IMR-90 (cell line): ENCODE results near the gene DPYD. TPM values are rescaled to one million over a fixed set of nuclear protein-coding genes. Genes with fewer than 3 reads are reported as not detected.

ENCODE experiments used
- ATAC-seq: fragments of 200-7000 bp; cut with Tn5 transposase; 2 replicates; pipeline ENCODE4 v1.9.1; 2020; ENCODE audit warnings: low read depth, mild to moderate bottlenecking, moderate library complexity
- BruUV-seq: library from RNA; stranded (reverse); fragments of 400-500 nt; replicated peaks from 2 replicates; lab custom pipeline; 2021; lab: Mats Ljungman, UMichigan
- CTCF ChIA-PET: fragments of 300-600 bp; formaldehyde crosslinking; extraction: SDS; loops from one replicate; lab custom pipeline; 2021; ENCODE audit warnings: antibody characterized with exemption; lab: Yijun Ruan, JAX
- POLR2A ChIA-PET: fragments of 300-600 bp; sonication (Branson Sonifier 250); formaldehyde crosslinking; loops from one replicate; lab custom pipeline; 2022; ENCODE audit warnings: antibody characterized with exemption; ENCODE audit not compliant: unreplicated experiment; lab: Charles Lee
- DNase-seq: peaks from one replicate; pipeline ENCODE4 v3.0.0; 2013
- H2AFZ ChIP-seq: replicated peaks from 2 replicates; pipeline ENCODE3; 2013; ENCODE audit warnings: low read length, mild to moderate bottlenecking; ENCODE audit not compliant: poor library complexity
- H2AK5ac ChIP-seq: 2 replicates; pipeline ENCODE4 v1.6.1; 2013; ENCODE audit warnings: low read depth, low read length, inconsistent platforms
- H2AK9ac ChIP-seq: replicated peaks from 2 replicates; pipeline ENCODE3; 2013; ENCODE audit warnings: mild to moderate bottlenecking, low read depth, low read length, moderate library complexity; ENCODE audit not compliant: poor library complexity
- H2BK120ac ChIP-seq: 2 replicates; pipeline ENCODE4 v1.6.1; 2013; ENCODE audit warnings: low read depth, low read length, inconsistent platforms
- H2BK15ac ChIP-seq: 3 replicates; pipeline ENCODE4 v1.6.1; 2013; ENCODE audit warnings: low read depth, low read length, inconsistent platforms
- H2BK20ac ChIP-seq: 2 replicates; pipeline ENCODE4 v1.6.1; 2013; ENCODE audit warnings: low read depth, mild to moderate bottlenecking, inconsistent platforms, low read length, moderate library complexity
- H2BK5ac ChIP-seq: 2 replicates; pipeline ENCODE4 v1.6.1; 2013; ENCODE audit warnings: mild to moderate bottlenecking, low read depth, low read length, inconsistent platforms; ENCODE audit not compliant: poor library complexity, severe bottlenecking
- H3K14ac ChIP-seq: replicated peaks from 2 replicates; pipeline ENCODE4 v1.6.1; 2013; ENCODE audit warnings: low read depth, low read length, inconsistent platforms
- H3K18ac ChIP-seq: 2 replicates; pipeline ENCODE4 v1.6.1; 2013; ENCODE audit warnings: low read depth, low read length, control low read depth
- H3K23ac ChIP-seq: 2 replicates; pipeline ENCODE4 v1.6.1; 2013; ENCODE audit warnings: low read depth, low read length, inconsistent platforms
- H3K27ac ChIP-seq: 2 replicates; pipeline ENCODE4 v1.5.1; 2013; ENCODE audit warnings: mild to moderate bottlenecking, control low read depth, low read length; ENCODE audit not compliant: insufficient read depth
- H3K27me3 ChIP-seq: 2 replicates; pipeline ENCODE4 v1.6.1; 2013; ENCODE audit warnings: low read length; ENCODE audit not compliant: control insufficient read depth, insufficient read depth
- H3K36me3 ChIP-seq: 2 replicates; pipeline ENCODE4 v1.6.1; 2013; ENCODE audit warnings: low read length, mixed read lengths; ENCODE audit not compliant: control insufficient read depth, insufficient read depth
- H3K4ac ChIP-seq: 2 replicates; pipeline ENCODE4 v1.6.1; 2013; ENCODE audit warnings: low read depth, low read length, inconsistent platforms
- H3K4me1 ChIP-seq: 2 replicates; pipeline ENCODE4 v1.6.1; 2013; ENCODE audit warnings: low read length, mixed read lengths; ENCODE audit not compliant: control insufficient read depth, insufficient read depth
- H3K4me2 ChIP-seq: 2 replicates; pipeline ENCODE4 v1.6.1; 2013; ENCODE audit warnings: low read depth, mild to moderate bottlenecking, control low read depth, low read length, moderate library complexity
- H3K4me3 ChIP-seq: 2 replicates; pipeline ENCODE4 v1.5.1; 2013; ENCODE audit warnings: low read depth, mild to moderate bottlenecking, control low read depth, low read length, moderate library complexity; ENCODE audit not compliant: insufficient read depth
- H3K56ac ChIP-seq: 2 replicates; pipeline ENCODE4 v1.6.1; 2013; ENCODE audit warnings: low read length, inconsistent platforms; ENCODE audit not compliant: insufficient read depth; ENCODE audit errors: extremely low read depth
- H3K79me1 ChIP-seq, 2 experiments: 2 replicates each; pipeline ENCODE4 v1.6.1; 2013; ENCODE audit warnings: low read length in 2 of 2, inconsistent platforms in 1 of 2, low read depth in 1 of 2
- H3K9ac ChIP-seq: 2 replicates; pipeline ENCODE4 v1.6.1; 2013; ENCODE audit warnings: low read depth, low read length, control low read depth
- H3K9me1 ChIP-seq: 2 replicates; pipeline ENCODE4 v1.6.1; 2013; ENCODE audit warnings: low read length, inconsistent platforms; ENCODE audit not compliant: insufficient read depth
- H3K9me3 ChIP-seq: 2 replicates; pipeline ENCODE4 v1.6.1; 2013; ENCODE audit warnings: low read length; ENCODE audit not compliant: control insufficient read depth, insufficient read depth
- H4K20me1 ChIP-seq: 2 replicates; pipeline ENCODE4 v1.6.1; 2013; ENCODE audit warnings: low read length, inconsistent platforms; ENCODE audit not compliant: insufficient read depth
- H4K5ac ChIP-seq: 2 replicates; pipeline ENCODE4 v1.6.1; 2013; ENCODE audit warnings: mild to moderate bottlenecking, low read depth, low read length, control low read depth
- H4K8ac ChIP-seq, 2 experiments: 2 replicates each; pipeline ENCODE4 v1.6.1; 2013; ENCODE audit warnings: low read depth in 2 of 2, low read length in 2 of 2, control low read depth in 1 of 2, inconsistent platforms in 1 of 2
- H4K91ac ChIP-seq: 2 replicates; pipeline ENCODE4 v1.6.1; 2013; ENCODE audit warnings: low read depth, low read length, inconsistent platforms; ENCODE audit not compliant: insufficient read depth
- BHLHE40 ChIP-seq: fragments of 150-350 bp; IDR thresholded peaks from 2 replicates; pipeline ENCODE4 v1.6.1; 2016; ENCODE audit warnings: mild to moderate bottlenecking, low read depth, low read length
- CEBPB ChIP-seq: IDR thresholded peaks from 2 replicates; pipeline ENCODE4 v1.6.1; 2012; ENCODE audit warnings: low read depth, low read length, improper control_type of control experiment
- CTCF ChIP-seq: conservative IDR thresholded peaks from 2 replicates; pipeline ENCODE4 v1.5.1; 2012; ENCODE audit warnings: mild to moderate bottlenecking, low read depth, low read length, improper control_type of control experiment
- ELK1 ChIP-seq: fragments of 150-350 bp; IDR thresholded peaks from 2 replicates; pipeline ENCODE4 v1.6.1; 2016; ENCODE audit warnings: low read depth, mild to moderate bottlenecking, low read length, moderate library complexity, borderline replicate concordance
- POLR2A ChIP-seq: IDR thresholded peaks from 2 replicates; pipeline ENCODE4 v1.6.1; 2012; ENCODE audit warnings: mild to moderate bottlenecking, low read depth, low read length
- RAD21 ChIP-seq: IDR thresholded peaks from 2 replicates; pipeline ENCODE4 v1.6.1; 2012; ENCODE audit warnings: low read length, improper control_type of control experiment
- RCOR1 ChIP-seq: IDR thresholded peaks from 2 replicates; pipeline ENCODE4 v1.6.1; 2012; ENCODE audit warnings: mild to moderate bottlenecking, low read length, improper control_type of control experiment; ENCODE audit not compliant: insufficient replicate concordance
- SMC3 ChIP-seq: fragments of 150-350 bp; IDR thresholded peaks from 2 replicates; pipeline ENCODE4 v1.6.1; 2016; ENCODE audit warnings: low read depth, mild to moderate bottlenecking, antibody characterized with exemption, low read length, moderate library complexity
- USF2 ChIP-seq: fragments of 150-350 bp; IDR thresholded peaks from 2 replicates; pipeline ENCODE4 v1.6.1; 2017; ENCODE audit warnings: mild to moderate bottlenecking, antibody characterized with exemption, low read length, low read depth
- WGBS, 2 experiments: methylation state at CpG; one replicate each; pipeline versions ENCODE4 v1.1.5 to v1.1.7; 2013; ENCODE audit warnings: missing lambda C conversion rate in 2 of 2; ENCODE audit not compliant: insufficient read length in 1 of 2; ENCODE audit errors: extremely low coverage in 2 of 2; 5-methylcytosine and 5-hydroxymethylcytosine counted together
- dilution Hi-C: fragments of 300-500 bp; cut with HindIII; formaldehyde crosslinking; loops from one replicate; pipeline ENCODE4 v1.14.3; 2018; ENCODE audit warnings: low sequenced_read_pairs; ENCODE audit not compliant: unreplicated experiment
- in situ Hi-C: fragments of 300-500 bp; cut with MboI; formaldehyde crosslinking; loops from 3 replicates; pipeline ENCODE4 v1.14.3; 2019; ENCODE audit warnings: low sequenced_read_pairs, inconsistent platforms, mixed read lengths
- intact Hi-C: fragments of 100-400 bp; cut with micrococcal nuclease; formaldehyde crosslinking; loops from 2 replicates; pipeline ENCODE4 v1.10.0; 2022
- polyA plus RNA-seq, 3 experiments: library from polyadenylated mRNA; depleted of rRNA; stranded (reverse); fragments of >200 nt; gene quantifications; 2 replicates each; pipeline ENCODE4 v1.2.3, GENCODE V29; 2012; ENCODE audit warnings: low replicate concordance in 1 of 3
- total RNA-seq: library from RNA; depleted of rRNA; stranded (reverse); fragments of >200 nt; gene quantifications from 2 replicates; pipeline ENCODE4 v1.2.3, GENCODE V29; 2012

Gene DPYD
- total and polyA plus RNA-seq, 2 of the 4 experiments (the other 2 are of a cell fraction) = 9.3 to 47.3 TPM

GRCh38 chr1:97050506-97050905 lies 870.3 kb downstream of the DPYD start:
- Histone ChIP-seq H3K9me3 (no peaks in the 10 kb centered on the region), H3K9me1 (peaks cover 2% of the 10 kb centered on the region; the same call in 1 of the 2 replicates), H3K27ac (no peak overlapping the region), H3K4me2 (no peak overlapping the region), H3K9ac (no peak overlapping the region), H2AK5ac (no peak overlapping the region), H3K4me3 (no peak overlapping the region), H3K23ac (no peak overlapping the region), H2AK9ac (no peak overlapping the region), H2AFZ (no peak overlapping the region), H3K4ac (no peak overlapping the region), H2BK5ac (no peak overlapping the region), H2BK15ac (no peak overlapping the region), H4K5ac (no peak overlapping the region), H4K91ac (no peak overlapping the region), H3K27me3 (no peaks in the 10 kb centered on the region), H2BK120ac (no peak overlapping the region; the same call in 1 of the 2 replicates), H3K18ac (no peak overlapping the region), H4K8ac (no peak overlapping the region), H3K36me3 (no peaks in the 10 kb centered on the region), H2BK20ac (no peak overlapping the region), H3K14ac (no peak overlapping the region), H4K20me1 (no peaks in the 10 kb centered on the region), H3K56ac (no peak overlapping the region), H3K4me1 (no peaks in the 10 kb centered on the region; the same call in 1 of the 2 replicates), H3K79me1 (no peaks in the 10 kb centered on the region)
- in situ Hi-C loops = no loop called here
- no TSS peak for BruUV-seq
- dilution Hi-C loops = no loop called here
- POLR2A ChIA-PET = no interaction called here
- peak; percentile 59 for DNase-seq
- WGBS, 2 experiments = no CpG with 5 or more reads among the region's 1 CpG
- ATAC-seq = peak; percentile 84
- intact Hi-C loops = loop anchor here (5.0 kb wide), 2 partner anchors 83 to 1417 kb away; no protein-coding TSS in a partner anchor
- no peak for TF ChIP-seq POLR2A
- TF ChIP-seq CEBPB = peak; percentile 43; the same call in 1 of the 2 replicates
- no peak for TF ChIP-seq ELK1
- no peak for TF ChIP-seq BHLHE40
- no peak for TF ChIP-seq USF2
- peak; percentile 54 for TF ChIP-seq RAD21
- peak; percentile 35; the same call in 1 of the 2 replicates for TF ChIP-seq SMC3
- no peak for TF ChIP-seq RCOR1
- peak; percentile 53 for TF ChIP-seq CTCF
- CTCF ChIA-PET = interaction anchor here (0.6 to 1.4 kb wide), 9 partner anchors 10 to 490 kb away, joined by 3 to 8 read pairs (median 3); no protein-coding TSS in a partner anchor
